Jurkat, Clone E6-1 (cell line): Measurements from ENCODE around the gene ACOXL.
"Not testable (repeated sequence)": the region's sequence is repeated elsewhere in the genome, so short reads cannot be mapped to it uniquely, and the experiment has no call there.

ENCODE experiments used
- DNase-seq: peaks from one replicate; pipeline ENCODE4 v3.0.0-alpha.2; 2011; ENCODE audit warnings: low read depth, low spot score
- H3K4me3 ChIP-seq: 2 replicates; pipeline ENCODE4 v1.5.1; 2011; ENCODE audit warnings: mild to moderate bottlenecking, low read length, control low read depth, moderate library complexity

ACOXL gene

GRCh38 chr2:111054791-111055691, 322.7 kb downstream of the ACOXL start:
- DNase-seq = no peak
- H3K4me3 ChIP-seq = no peak overlapping the region

GRCh38 chr2:111055735-111056134, 323.4 kb downstream of the ACOXL start:
- no peak for DNase-seq
- H3K4me3 ChIP-seq = no peak overlapping the region

- no peak for DNase-seq
- no peak overlapping the region for H3K4me3 ChIP-seq
Observed at GRCh38 chr2:111057045-111057444, 324.7 kb downstream of the ACOXL start.

GRCh38 chr2:111057721-111058120, 325.3 kb downstream of the ACOXL start:
- H3K4me3 ChIP-seq = no peak overlapping the region
- no peak for DNase-seq

- no peak overlapping the region for H3K4me3 ChIP-seq
- no peak for DNase-seq
Observed at GRCh38 chr2:111058264-111058663, 325.9 kb downstream of the ACOXL start.

GRCh38 chr2:111061191-111061590, 328.8 kb downstream of the ACOXL start:
- H3K4me3 ChIP-seq = no peak overlapping the region
- no peak for DNase-seq

GRCh38 chr2:111062417-111062816, 330.0 kb downstream of the ACOXL start:
- DNase-seq = no peak
- no peak overlapping the region for H3K4me3 ChIP-seq

DNA sequence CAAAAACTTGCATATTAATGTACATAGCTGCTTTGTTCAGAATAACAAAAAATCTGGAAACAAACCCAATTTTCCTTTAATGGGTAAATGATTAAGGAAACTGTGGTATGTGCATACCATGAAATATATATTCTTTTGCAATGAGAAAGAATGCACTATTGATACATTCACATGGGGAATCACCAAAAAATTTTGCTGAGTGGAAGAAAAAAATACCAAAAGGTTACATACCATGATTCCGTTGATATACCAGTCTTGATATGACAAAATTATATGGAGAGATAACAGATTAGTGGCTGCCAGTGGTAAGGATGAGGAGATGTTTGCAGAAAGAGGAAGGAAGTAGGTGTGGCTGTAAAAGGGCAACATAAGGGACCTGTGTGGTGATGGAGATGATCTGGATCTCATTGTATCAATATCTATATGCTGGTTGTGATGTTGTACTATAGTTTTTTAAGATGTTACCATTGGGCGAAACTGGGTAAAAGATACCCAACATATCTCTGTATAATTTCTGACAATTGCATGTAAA, 333.8 kb downstream of the ACOXL start:
- no peak for DNase-seq
- no peak overlapping the region for H3K4me3 ChIP-seq

- no peak for DNase-seq
- no peak overlapping the region for H3K4me3 ChIP-seq
Observed at GRCh38 chr2:111068435-111069058, 336.2 kb downstream of the ACOXL start.

GRCh38 chr2:111069722-111070121, 337.3 kb downstream of the ACOXL start:
- peak; percentile 4 for DNase-seq
- no peak overlapping the region for H3K4me3 ChIP-seq

- DNase-seq = no peak
- no peak overlapping the region for H3K4me3 ChIP-seq
Observed at GRCh38 chr2:111071600-111072171, 339.3 kb downstream of the ACOXL start.

- DNase-seq = no peak
- no peak overlapping the region for H3K4me3 ChIP-seq
Observed at GRCh38 chr2:111072220-111072871, 340.0 kb downstream of the ACOXL start.

- not testable (repeated sequence) for H3K4me3 ChIP-seq, DNase-seq
Observed at GRCh38 chr2:111082659-111083058, 350.3 kb downstream of the ACOXL start.

GRCh38 chr2:111091811-111092211, 359.4 kb downstream of the ACOXL start:
- H3K4me3 ChIP-seq = no peak overlapping the region
- DNase-seq = no peak

DNA sequence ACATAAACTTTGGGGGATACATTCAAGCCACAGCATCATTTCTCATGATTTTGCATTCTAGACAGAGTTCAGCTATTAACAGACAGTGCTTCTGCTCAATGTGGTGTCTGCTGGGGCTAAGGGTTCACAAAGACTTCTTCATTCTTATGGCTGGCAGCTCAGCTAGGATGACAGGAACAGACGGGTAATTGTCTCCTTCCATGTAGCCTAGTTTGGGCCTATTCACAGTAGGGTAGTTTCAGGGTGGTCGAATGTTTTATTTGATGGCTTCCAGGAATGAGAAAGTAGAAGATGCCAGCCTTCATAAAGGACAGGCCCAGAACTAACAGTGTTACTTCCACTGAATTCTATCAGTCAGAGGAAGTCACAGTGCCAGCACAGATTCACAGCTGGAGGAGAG, 362.3 kb downstream of the ACOXL start:
- DNase-seq = no peak
- no peak overlapping the region for H3K4me3 ChIP-seq

DNA sequence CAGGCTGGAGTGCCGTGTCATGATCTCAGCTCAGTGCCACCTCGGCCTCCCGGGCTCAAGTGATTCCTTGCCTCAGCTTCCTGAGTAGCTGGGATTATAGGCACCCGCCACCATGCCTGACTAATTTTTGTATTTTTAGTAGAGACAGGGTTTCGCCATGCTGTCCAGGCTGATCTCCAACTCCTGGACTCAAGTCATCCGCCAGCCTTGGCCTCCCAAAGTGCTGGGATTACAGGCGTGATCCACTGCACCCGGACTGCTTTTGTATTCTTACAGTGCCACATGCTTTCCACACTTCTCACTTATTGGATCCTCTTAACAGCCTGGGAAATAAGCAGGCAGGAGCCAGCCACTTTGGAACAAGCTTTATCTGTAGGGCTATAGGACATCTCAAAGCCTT, 363.1 kb downstream of the ACOXL start:
- no peak overlapping the region for H3K4me3 ChIP-seq
- DNase-seq = no peak

GRCh38 chr2:111099402-111099801, 367.0 kb downstream of the ACOXL start:
- H3K4me3 ChIP-seq = no peak overlapping the region

GRCh38 chr2:111100087-111100764, 367.9 kb downstream of the ACOXL start:
- DNase-seq = no peak
- no peak overlapping the region for H3K4me3 ChIP-seq

More at GRCh38 chr2:111099402-111099801, 367.0 kb downstream of the ACOXL start:
- no peak for DNase-seq

DNA sequence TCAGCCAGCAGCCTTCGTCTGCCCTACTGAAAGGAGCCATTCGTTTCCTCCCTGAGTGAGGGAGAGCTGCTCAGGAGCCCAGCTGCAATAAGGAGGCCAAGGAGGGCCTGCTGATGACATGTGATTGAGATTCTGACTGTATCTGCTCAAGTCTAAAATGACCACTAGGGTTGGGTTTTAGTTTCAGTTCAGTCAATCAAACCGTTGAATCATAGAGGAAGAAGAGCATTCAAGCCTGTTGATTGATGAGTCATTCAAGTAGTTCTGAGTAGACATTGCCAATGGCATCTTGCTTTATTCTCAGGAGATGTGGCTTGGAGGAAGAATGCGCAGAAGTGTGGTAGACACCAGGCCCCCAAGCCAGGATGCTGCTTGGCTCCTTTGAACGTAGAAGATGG, 368.4 kb downstream of the ACOXL start:
- DNase-seq = no peak
- H3K4me3 ChIP-seq = no peak overlapping the region
